ENCODE measurements around the gene SH2D3A. TPM values are rescaled to one million over a fixed set of nuclear protein-coding genes. Genes with fewer than 3 reads are reported as not detected.

The SH2D3A gene
- total and polyA plus RNA-seq, 2 of the 8 experiments (the other 6 are each of a cell fraction or from before 2014, with no cell fraction given) = 14.5 to 22.1 TPM

DNA sequence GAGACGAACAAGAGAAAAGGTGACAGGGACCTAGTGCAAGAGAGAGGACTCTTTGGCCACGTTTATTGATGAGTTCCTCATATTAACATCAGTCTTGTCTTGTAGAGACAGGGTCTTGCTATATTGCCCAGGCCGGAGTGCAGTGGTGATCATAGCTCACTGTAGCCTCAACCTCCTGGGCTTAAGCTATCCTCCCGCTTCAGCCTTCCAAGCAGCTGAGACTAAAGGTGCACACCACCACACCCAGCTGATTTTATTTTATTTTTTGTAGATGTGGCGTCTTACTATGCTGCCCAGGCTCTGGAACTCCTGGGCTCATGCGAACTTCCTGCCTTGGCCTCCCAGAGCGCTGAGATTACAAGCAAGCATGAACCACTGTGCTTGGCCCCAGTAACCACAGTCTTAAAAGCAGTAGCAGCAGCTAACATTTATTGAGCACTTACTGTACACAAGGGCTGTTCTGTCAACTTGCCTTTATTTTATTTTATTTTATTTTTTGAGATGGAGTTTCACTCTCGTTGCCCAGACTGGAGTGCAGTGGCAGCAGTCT lies 1.1 kb upstream of the SH2D3A start:
- CTCF ChIA-PET (ENCODE audit: partially characterized antibody) = interaction anchor here (0.6 to 4.4 kb wide), 20 partner anchors 15 to 642 kb away, joined by 3 to 31 read pairs (median 4); partner anchors contain the start of gene GPR108
- Histone ChIP-seq H4K20me1 (replicated peaks in 1 of 2; ENCODE audit: control insufficient read depth in 1 of 2, insufficient read depth in 2 of 2, low read length in 2 of 2) (no peaks in the 10 kb centered on the region), H3K4me1 (replicated peaks in 1 of 4; ENCODE audit: control insufficient read depth in 3 of 4, insufficient read depth in 4 of 4, low read length in 3 of 4) (peaks cover 3 to 11% (median 8%) of the 10 kb centered on the region in 4 experiments), H3K36me3 (ENCODE audit: control insufficient read depth in 2 of 4, insufficient read depth in 4 of 4, low read length in 3 of 4) (no peaks in the 10 kb centered on the region), H3K23ac (ENCODE audit: insufficient read length) (no peak overlapping the region), H3K9ac (replicated peaks in 1 of 4; ENCODE audit: extremely low read depth in 1 of 4, low read depth in 3 of 4, low read length in 3 of 4) (no peak overlapping the region), H3K4me3 (ENCODE audit: extremely low read depth in 1 of 4, insufficient read depth in 2 of 4, low read depth in 3 of 4, low read length in 4 of 4) (peak overlapping the region; percentile 55 to 84 (median 83); a peak in 7 of 8 replicates), H3K27me3 (replicated peaks in 1 of 4; ENCODE audit: control insufficient read depth in 3 of 4, extremely low read depth in 1 of 4, insufficient read depth in 3 of 4, low read length in 3 of 4) (no peaks in the 10 kb centered on the region), H4K91ac (replicated peaks; ENCODE audit: insufficient read length, low read length) (no peak overlapping the region), H3K9me3 (ENCODE audit: insufficient read depth in 2 of 2, low read depth in 1 of 2, low read length in 1 of 2) (no peaks in the 10 kb centered on the region), H3K4me2 (ENCODE audit: insufficient read depth in 1 of 2, low read depth in 2 of 2, low read length in 2 of 2) (peak overlapping the region; percentile 87 to 99), H3K27ac (ENCODE audit: low read depth, low read length) (no peak overlapping the region), H3K79me1 (ENCODE audit: low read depth, low read length) (peaks cover 10% of the 10 kb centered on the region), H2AFZ (ENCODE audit: low read length) (0 out of 2 replicates have a peak overlapping the region, but pooled peaks have one; percentile 9), H2AK5ac (ENCODE audit: low read depth, low read length) (no peak overlapping the region), H2BK120ac (replicated peaks; ENCODE audit: low read depth, low read length) (no peak overlapping the region), H3K14ac (ENCODE audit: insufficient read length) (no peak overlapping the region), H4K8ac (ENCODE audit: extremely low read depth, insufficient read depth, low read length) (no peak overlapping the region), H3K23me2 (ENCODE audit: low read depth, low read length) (peaks cover 15% of the 10 kb centered on the region), H3K79me2 (ENCODE audit: control insufficient read depth in 1 of 2, insufficient read depth in 2 of 2, low read length in 2 of 2) (peaks cover 0 to 7% of the 10 kb centered on the region in 2 experiments; a peak in 2 of 4 replicates), H4K5ac (ENCODE audit: insufficient read length, low read depth, low read length) (no peak overlapping the region), H3K56ac (replicated peaks; ENCODE audit: insufficient read length, low read depth, low read length) (no peak overlapping the region), H2BK12ac (ENCODE audit: low read depth, low read length) (no peak overlapping the region), H3K18ac (ENCODE audit: extremely low read depth, low read length) (no peak overlapping the region), H2BK20ac (ENCODE audit: low read length) (no peak overlapping the region), H2BK5ac (ENCODE audit: low read depth, low read length) (no peak overlapping the region), H2BK15ac (ENCODE audit: low read length) (peak overlapping the region; percentile 46; the same call in 1 of the 2 replicates), H3K4ac (replicated peaks; ENCODE audit: insufficient read length, low read depth, low read length) (no peak overlapping the region)
- no peak for DNase-seq (ENCODE audit: low read depth in 1 of 2, low spot score in 2 of 2)
- POLR2A ChIA-PET (ENCODE audit: partially characterized antibody) = interaction anchor here (1.1 to 5.7 kb wide), 10 partner anchors 9 to 92 kb away, joined by 3 to 53 read pairs (median 4); partner anchors contain the start of gene GPR108
- no peak for FAIRE-seq
- TF ChIP-seq SP2 (IDR thresholded peaks at IDR 0.05; ENCODE audit: low read length) = no peak
- no peak for TF ChIP-seq PHF8 (conservative IDR thresholded peaks at IDR 0.05; ENCODE audit: low read depth, low read length)
- TF ChIP-seq EGR1 (IDR thresholded peaks at IDR 0.05; ENCODE audit: borderline replicate concordance, low read depth, low read length) = no peak
- no peak for TF ChIP-seq SIX5 (IDR thresholded peaks at IDR 0.05; ENCODE audit: low read depth, low read length)
- TF ChIP-seq TCF12 (IDR thresholded peaks at IDR 0.05; ENCODE audit: low read depth, low read length) = no peak
- TF ChIP-seq CREB1 (IDR thresholded peaks at IDR 0.05) = no peak
- TF ChIP-seq, protein P1, sequence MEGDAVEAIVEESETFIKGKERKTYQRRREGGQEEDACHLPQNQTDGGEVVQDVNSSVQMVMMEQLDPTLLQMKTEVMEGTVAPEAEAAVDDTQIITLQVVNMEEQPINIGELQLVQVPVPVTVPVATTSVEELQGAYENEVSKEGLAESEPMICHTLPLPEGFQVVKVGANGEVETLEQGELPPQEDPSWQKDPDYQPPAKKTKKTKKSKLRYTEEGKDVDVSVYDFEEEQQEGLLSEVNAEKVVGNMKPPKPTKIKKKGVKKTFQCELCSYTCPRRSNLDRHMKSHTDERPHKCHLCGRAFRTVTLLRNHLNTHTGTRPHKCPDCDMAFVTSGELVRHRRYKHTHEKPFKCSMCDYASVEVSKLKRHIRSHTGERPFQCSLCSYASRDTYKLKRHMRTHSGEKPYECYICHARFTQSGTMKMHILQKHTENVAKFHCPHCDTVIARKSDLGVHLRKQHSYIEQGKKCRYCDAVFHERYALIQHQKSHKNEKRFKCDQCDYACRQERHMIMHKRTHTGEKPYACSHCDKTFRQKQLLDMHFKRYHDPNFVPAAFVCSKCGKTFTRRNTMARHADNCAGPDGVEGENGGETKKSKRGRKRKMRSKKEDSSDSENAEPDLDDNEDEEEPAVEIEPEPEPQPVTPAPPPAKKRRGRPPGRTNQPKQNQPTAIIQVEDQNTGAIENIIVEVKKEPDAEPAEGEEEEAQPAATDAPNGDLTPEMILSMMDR (IDR thresholded peaks at IDR 0.05; ENCODE audit: control extremely low read depth in 1 of 3, insufficient read depth in 1 of 3, low read depth in 1 of 3, low read length in 3 of 3) = no peak
- WGBS, 2 experiments (ENCODE audit: extremely low coverage in 1 of 2, insufficient coverage in 1 of 2, insufficient read length in 1 of 2, insufficient replicate concordance in 2 of 2, low coverage in 1 of 2, low lambda C conversion rate in 2 of 2, missing lambda C conversion rate in 1 of 2) = 86% methylated on average over 8 of the region's 8 CpGs; no CpG with 5 or more reads in 1 of the 2 experiments

Measured in H1 (cell line).